ENCODE results near the gene MAD1L1.

DNA sequence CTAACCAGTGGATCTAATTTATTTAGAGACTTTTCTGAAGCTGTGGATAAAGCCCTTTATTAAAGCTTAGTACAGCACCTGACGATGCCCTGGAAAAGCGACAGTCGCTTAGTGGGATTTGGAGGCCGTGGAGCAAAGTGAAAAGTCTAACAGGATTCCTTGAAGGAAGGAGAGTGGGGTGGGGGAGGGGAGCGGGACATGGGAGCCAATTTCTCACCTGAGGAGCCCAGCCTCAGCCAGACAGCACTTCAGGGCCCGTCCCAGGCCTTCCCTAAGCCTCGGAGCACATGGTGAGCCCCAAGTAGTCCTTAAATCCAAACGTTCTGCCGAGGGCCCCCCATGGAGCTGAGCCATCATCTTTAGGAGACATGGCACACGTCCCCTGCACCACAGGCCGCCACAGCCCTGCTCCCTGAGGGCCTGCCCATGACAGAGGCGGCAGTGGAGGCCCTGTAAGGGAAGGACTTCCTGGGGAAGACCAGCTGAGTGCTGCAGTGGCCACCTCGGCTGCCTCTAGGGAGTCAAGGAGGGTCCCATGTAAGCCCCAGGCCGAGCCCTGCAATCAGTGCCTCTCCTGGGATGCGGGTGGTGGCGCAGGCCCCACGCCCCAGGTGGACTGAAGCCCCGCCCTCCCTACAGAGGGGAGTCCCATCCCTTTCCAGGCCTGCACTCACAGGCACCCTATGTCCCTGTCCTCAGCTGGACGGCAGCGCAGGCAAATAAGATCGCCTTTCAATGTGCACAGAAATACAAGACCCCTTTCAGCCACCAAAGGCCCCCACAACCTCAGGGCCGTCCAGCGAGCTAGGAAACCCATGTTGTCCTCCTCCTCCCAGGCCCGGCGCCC is 187.0 kb downstream of the MAD1L1 start:
- TF ChIP-seq, protein P1, sequence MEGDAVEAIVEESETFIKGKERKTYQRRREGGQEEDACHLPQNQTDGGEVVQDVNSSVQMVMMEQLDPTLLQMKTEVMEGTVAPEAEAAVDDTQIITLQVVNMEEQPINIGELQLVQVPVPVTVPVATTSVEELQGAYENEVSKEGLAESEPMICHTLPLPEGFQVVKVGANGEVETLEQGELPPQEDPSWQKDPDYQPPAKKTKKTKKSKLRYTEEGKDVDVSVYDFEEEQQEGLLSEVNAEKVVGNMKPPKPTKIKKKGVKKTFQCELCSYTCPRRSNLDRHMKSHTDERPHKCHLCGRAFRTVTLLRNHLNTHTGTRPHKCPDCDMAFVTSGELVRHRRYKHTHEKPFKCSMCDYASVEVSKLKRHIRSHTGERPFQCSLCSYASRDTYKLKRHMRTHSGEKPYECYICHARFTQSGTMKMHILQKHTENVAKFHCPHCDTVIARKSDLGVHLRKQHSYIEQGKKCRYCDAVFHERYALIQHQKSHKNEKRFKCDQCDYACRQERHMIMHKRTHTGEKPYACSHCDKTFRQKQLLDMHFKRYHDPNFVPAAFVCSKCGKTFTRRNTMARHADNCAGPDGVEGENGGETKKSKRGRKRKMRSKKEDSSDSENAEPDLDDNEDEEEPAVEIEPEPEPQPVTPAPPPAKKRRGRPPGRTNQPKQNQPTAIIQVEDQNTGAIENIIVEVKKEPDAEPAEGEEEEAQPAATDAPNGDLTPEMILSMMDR (IDR thresholded peaks at IDR 0.05; ENCODE audit: insufficient read depth, low read length, poor library complexity, severe bottlenecking): no peak
- TF ChIP-seq EZH2phosphoT487 (conservative IDR thresholded peaks at IDR 0.05; ENCODE audit: low read length): no peak
